SK-N-DZ (cell line): ENCODE results near the gene FAM83E. TPM values are rescaled to one million over a fixed set of nuclear protein-coding genes. Genes with fewer than 3 reads are reported as not detected.
A peak's percentile ranks its signal among the peaks of the same experiment; 100 is the strongest.
"Not testable (repeated sequence)": the region's sequence is repeated elsewhere in the genome, so short reads cannot be mapped to it uniquely, and the experiment has no call there.

Experiments used
- DNase-seq: peaks from one replicate; pipeline ENCODE4 v3.0.0-alpha.2; 2015; ENCODE audit warnings: low spot score
- polyA plus RNA-seq, 2 experiments: library from polyadenylated mRNA; depleted of rRNA; stranded (reverse); fragments of >200 nt; gene quantifications; 2 replicates each; pipeline ENCODE4 v1.2.3, GENCODE V29; 2014

Gene FAM83E
- polyA plus RNA-seq (2014; cell fraction: cytosol; rRNA removed) = 0.27 and 1.0 TPM in 2 replicates
- polyA plus RNA-seq (2014; cell fraction: nucleus; rRNA removed) = 2.0 and 2.1 TPM in 2 replicates

- no peak for DNase-seq
These were observed at the start of gene FAM83E for GRCh38 chr19:48614436-48615230. Gene FAM83E (minus strand): TSS chr19:48615076. CDS start chr19:48613372, 1,704 bp downstream.

GRCh38 chr19:48664476-48664875, 49.6 kb upstream of the FAM83E start:
- DNase-seq = no peak

DNA sequence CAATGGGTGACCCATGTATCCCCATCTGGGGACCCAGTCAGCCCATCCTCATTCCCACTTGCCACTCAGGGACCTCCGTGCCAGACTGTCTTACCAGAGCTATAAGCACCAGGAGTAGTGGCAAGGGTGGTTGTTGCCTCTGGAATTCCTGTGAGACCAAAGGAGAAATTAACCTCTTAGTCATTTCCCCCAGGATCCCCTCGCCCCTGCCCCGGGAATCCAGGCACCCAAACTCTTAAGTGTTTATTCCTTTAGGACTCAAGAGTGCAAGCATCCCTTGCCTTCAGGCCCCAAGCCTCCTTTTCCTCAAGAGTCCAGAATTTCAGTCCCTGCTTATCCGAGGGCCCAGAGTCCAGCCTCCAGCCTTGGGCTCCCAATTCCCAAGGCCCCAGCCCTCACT, 48.8 kb upstream of the FAM83E start:
- DNase-seq = no peak

- no peak for DNase-seq
These were observed 46.8 kb upstream of the FAM83E start for GRCh38 chr19:48661711-48662090.

DNA sequence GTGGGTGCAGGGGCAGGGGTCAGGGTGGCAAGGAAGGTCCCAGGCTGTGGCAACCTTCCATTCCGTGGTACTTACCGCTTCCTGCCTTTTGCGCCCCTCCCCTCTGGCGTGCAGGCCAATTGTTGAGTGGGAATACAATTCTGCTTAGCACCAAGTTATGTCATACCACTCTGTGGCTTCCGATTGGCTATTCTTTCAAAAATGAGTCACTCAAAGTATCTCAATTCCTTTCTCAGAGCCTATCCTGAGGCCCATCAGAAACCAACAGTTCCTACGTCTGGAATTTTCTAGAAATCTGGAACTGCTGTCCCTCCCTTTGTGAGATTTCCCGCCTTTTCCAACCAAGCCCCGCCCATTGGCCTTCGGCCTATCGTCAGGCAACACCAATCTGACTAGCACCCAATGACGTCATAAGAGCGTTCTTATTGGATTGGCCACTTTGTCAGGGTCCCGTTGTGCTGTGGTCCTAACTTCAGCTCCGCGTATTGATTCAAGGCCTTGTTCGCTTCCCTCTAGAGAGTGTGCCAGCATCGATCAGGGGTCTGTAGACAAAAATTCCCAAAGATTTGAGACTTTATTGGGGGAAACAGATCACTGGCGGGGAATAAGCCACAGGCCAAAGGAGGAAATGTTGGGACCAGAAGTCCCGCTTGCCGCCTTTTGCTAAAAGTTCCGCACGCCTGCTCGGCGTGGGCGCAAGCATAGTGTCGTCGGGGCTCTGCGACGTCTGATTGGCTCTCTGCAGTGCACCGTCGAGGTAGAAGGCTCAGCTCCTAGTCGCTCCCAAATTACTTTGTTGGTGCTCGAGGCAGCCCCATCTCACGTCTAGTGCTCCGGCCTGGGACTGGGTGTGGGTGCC, 46.2 kb upstream of the FAM83E start:
- peak; percentile 68 for DNase-seq

DNA sequence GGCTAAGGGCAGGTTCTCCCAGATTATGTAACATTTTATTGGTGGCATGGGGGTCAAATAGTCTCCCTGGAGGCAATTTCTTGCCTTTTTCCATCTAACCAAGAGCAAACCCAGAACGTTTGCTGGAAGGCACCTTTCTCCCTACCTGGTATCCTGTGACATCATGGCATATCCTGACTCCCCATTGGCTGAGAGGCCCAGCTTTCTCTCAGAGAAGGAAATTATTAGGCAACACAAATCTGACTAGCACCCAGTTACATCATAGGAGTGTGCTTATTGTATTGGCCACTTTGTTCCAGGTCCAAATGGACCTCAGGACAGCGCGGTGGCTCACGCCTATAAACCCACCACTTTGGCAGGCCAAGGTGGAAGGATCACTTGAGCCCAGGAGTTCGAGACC, 44.9 kb upstream of the FAM83E start:
- DNase-seq = no peak

DNA sequence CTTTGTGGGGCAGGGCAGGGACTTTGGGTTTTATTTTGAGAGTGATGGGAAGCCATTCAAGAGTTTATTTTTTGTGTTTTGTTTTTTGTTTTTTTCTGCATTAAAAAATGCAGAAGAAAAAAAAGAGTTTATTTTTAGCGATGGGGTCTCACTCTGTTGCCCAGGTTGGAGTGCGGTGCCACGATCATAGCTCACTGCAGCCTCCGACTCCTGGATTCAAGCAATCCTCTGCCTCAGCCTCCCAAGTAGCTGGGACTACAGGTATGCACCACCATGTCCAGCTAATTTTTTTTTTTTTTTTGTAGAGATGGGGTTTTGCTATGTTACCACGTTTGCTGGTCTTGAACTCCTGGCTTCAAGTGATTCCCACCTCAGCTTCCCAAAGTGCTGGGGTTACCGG, 43.6 kb upstream of the FAM83E start:
- no peak for DNase-seq

GRCh38 chr19:48657828-48658227, 43.0 kb upstream of the FAM83E start:
- DNase-seq = not testable (repeated sequence)

DNA sequence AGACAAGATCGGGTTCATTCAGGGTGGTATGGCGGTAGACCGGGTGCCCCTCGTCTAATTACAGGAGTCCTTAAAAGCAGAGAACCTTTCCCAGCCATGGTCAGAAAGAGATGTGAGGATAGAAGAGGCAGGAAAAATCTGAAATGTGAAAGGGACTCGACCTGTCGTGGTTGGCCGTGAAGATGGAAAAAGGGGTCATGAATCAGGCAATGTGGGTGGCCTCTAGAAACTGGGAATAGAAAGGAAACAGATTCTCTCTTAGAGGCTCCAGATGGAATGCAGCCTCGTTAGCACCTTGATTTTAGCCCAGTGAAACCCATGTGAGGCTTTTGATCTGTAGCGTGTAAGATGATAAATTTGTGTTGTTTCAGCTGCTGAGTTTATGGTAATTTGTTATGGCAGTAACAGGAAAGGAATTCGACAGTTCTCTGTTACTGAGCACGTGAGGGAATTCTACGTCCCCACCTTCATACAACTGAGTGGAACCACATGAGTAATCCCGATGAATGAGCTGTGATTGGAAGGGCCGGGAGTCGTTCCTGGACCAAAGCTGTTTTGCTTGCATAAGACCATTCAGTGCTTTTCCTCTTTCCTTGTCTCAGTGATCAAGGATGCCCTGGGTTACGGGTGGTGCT, 42.1 kb upstream of the FAM83E start:
- no peak for DNase-seq

GRCh38 chr19:48654299-48655059, 39.6 kb upstream of the FAM83E start:
- DNase-seq = no peak

- DNase-seq = no peak
These were observed 36.8 kb upstream of the FAM83E start for GRCh38 chr19:48651683-48652048.

DNA sequence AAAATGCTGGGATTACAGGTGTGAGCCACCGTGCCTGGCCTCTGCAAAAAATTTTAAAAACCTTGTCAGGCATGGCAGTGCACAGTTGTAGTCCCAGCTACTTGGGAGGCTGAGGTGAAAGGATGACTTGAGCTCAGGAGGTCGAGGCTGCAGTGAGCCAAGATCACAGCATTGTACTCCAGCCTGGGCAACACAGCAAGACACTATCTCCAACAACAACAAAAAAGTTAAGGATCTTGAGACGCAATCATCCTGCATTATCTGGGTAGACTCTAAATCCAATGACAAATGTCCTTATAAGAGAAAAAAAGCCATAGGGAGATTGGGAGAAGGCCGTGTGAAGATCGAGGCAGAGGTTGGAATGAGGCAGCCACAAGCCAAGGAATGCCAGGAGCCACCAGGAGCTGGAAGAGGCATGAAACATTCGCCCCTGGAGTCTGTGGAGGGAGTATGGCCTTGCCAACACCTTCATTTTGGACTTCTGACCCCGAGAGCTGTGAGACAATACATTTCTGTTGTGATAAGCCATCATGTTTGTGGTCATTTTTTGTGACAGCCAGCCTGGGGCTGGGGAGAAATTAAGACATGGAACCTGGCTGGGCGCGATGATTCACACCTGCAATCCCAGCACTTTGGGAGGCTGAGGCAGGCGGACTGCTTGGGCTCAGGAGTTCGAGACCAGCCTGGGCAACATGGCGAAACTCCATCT, 36.3 kb upstream of the FAM83E start:
- no peak for DNase-seq

DNA sequence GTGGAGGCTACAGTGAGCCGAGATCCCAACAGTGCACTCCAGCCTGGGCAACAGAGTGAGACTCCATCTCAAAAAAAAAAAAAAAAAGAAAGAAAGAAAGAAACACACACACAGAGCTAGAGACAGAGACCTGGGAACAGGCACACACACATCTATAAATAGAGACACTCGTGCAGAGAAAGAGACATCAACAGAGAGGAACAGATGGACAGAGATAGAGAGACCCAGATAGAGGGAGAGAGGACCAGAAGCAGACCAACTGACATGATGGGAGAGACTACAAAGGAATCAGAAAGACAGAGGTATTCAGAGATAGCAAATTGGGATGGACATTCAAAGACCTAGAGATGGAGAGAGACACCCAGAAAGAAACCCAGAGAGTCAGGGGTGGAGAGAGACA, 33.3 kb upstream of the FAM83E start:
- no peak for DNase-seq

- DNase-seq = no peak
These were observed 31.9 kb upstream of the FAM83E start for GRCh38 chr19:48646722-48647216.

GRCh38 chr19:48646001-48646721, 31.3 kb upstream of the FAM83E start, which contains the start of gene CA11:
Gene CA11 (minus strand): TSS chr19:48646187. CDS start chr19:48645632, 555 bp downstream.
- peak; percentile 82 for DNase-seq

DNA sequence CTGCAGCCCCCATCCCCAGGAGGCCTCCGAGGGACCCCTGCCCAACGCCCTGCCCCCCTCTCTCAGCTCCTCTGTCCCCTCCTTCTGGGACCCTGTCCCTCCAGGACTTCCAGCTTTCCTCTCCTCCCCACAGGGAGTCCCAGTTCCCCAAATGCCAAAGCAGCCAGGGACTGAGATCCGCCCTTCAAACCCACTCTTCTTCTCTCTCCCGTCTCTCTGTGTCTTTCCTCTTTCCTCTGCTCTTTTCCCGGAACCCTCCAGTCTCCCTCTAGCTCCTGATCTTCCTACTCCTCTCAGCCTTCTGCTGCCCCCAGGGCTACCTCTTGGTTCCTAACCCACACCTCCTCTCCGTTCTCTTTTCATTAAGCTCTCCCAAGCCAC, 30.7 kb upstream of the FAM83E start:
- DNase-seq = no peak

DNA sequence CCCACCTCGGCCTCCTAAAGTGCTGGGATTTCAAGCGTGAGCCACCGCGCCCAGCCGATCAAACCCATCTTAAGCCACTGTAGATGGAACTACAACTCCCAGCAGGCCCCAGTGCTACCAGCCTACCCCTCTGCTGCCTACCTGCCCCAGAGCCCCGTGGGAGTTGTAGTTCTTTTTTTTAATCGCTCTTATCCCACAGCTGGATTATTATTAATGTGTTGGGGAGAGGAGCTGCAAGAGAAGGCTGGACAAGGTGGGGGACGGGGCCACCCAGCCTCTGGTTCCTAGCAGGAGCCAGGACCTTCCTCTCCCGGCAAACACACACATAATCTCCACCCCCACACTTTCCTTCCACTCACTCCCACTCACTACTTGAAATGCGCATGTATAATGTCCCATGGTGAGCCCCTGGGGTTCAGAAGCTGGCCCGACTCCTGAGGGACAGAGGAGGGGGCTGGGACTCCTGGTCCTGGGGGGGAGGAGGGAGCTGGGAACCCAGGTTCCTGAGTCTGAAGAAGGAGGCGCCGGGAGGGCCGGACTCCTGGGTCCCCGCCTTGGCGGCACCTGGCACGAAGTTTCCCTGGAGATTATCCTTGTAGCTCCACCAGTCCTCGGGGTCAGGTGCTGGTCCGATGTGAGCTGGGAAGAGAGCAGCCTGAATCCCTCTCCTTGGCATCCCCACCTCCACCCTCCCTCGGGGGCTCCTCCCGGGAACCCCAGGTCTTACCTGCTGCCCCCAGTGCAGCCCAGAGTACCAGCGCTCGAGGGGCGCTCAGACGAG, 30.2 kb upstream of the FAM83E start:
- DNase-seq = peak; percentile 69

- no peak for DNase-seq
These were observed 29.5 kb upstream of the FAM83E start for GRCh38 chr19:48644355-48644754.

GRCh38 chr19:48642862-48643261, 28.0 kb upstream of the FAM83E start:
- no peak for DNase-seq
